Measurements from ENCODE around the gene OIT3.

Gene OIT3

DNA sequence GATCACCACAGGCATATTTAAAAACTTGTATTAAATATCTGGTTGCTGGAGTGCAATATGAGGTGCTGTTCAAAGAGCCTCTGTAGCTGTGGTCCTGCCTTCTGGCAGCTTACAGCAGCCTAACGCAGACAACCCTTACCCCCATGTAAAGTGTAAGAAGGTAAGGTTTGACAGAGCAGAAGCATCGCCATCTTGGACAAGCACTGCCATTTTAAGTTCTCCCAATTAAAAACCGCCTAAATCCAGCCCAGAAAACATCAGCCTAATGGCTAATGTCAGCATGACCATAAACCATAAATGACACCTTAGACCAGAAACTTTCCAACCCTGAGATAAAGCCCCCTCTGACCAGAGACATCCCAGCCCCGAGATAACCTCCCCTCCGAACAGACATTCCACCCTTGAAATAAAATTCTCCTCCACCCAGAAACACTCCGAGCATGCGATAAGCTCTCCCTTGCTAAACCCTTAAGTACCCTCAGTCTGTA lies 5.3 kb upstream of the OIT3 start:
- Histone ChIP-seq H3K27ac (no peak overlapping the region), H3K4me2 (no peak overlapping the region), H3K9ac (no peak overlapping the region)

DNA sequence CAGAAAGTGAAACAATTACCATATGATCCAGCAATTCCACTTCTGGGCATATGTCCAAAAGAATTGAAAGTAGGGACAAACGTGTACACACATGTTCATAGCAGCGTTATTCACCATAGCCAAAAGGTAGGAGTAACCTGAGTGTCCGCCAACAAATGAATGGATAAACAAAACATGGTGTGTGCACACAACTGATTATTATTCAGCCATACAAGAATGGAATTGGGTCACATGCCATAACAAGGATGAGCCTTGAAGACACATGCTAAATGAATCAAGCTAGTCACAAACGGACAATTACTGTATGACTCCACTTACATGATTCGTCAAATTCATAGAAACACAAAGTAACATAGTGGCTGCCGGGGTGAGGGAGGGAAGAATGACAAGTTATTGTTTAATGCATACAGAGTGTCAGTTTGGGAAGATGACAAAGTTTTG lies 4.1 kb upstream of the OIT3 start:
- Histone ChIP-seq H3K4me3 (IDR thresholded peaks at IDR 0.05; ENCODE audit: insufficient read depth, low read depth, low read length) (no peak overlapping the region), H3K4me2 (no peak overlapping the region), H3K27ac (no peak overlapping the region), H3K36me3 (ENCODE audit: insufficient read depth) (no peaks in the 10 kb centered on the region), H2AFZ (ENCODE audit: low read depth) (no peak overlapping the region), H3K79me2 (ENCODE audit: insufficient read depth, low read depth) (no peaks in the 10 kb centered on the region), H3K4me1 (ENCODE audit: low read depth, poor library complexity, severe bottlenecking) (no peaks in the 10 kb centered on the region), H4K20me1 (ENCODE audit: insufficient read depth) (no peaks in the 10 kb centered on the region), H3K27me3 (ENCODE audit: insufficient read depth, low read depth) (no peaks in the 10 kb centered on the region), H3K9ac (no peak overlapping the region)
- TF ChIP-seq, protein P1, sequence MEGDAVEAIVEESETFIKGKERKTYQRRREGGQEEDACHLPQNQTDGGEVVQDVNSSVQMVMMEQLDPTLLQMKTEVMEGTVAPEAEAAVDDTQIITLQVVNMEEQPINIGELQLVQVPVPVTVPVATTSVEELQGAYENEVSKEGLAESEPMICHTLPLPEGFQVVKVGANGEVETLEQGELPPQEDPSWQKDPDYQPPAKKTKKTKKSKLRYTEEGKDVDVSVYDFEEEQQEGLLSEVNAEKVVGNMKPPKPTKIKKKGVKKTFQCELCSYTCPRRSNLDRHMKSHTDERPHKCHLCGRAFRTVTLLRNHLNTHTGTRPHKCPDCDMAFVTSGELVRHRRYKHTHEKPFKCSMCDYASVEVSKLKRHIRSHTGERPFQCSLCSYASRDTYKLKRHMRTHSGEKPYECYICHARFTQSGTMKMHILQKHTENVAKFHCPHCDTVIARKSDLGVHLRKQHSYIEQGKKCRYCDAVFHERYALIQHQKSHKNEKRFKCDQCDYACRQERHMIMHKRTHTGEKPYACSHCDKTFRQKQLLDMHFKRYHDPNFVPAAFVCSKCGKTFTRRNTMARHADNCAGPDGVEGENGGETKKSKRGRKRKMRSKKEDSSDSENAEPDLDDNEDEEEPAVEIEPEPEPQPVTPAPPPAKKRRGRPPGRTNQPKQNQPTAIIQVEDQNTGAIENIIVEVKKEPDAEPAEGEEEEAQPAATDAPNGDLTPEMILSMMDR (conservative IDR thresholded peaks at IDR 0.05; ENCODE audit: low read depth, low read length) = no peak

More for the DNA sequence above, 5.3 kb upstream of the OIT3 start:
- Histone ChIP-seq H4K20me1 (ENCODE audit: insufficient read depth) (no peaks in the 10 kb centered on the region), H3K79me2 (ENCODE audit: insufficient read depth, low read depth) (no peaks in the 10 kb centered on the region), H3K36me3 (ENCODE audit: insufficient read depth) (no peaks in the 10 kb centered on the region), H3K4me1 (ENCODE audit: low read depth, poor library complexity, severe bottlenecking) (no peaks in the 10 kb centered on the region), H3K4me3 (IDR thresholded peaks at IDR 0.05; ENCODE audit: insufficient read depth, low read depth, low read length) (no peak overlapping the region), H3K27me3 (ENCODE audit: insufficient read depth, low read depth) (no peaks in the 10 kb centered on the region), H2AFZ (ENCODE audit: low read depth) (no peak overlapping the region)
- TF ChIP-seq, protein P1 (conservative IDR thresholded peaks at IDR 0.05; ENCODE audit: low read depth, low read length) = no peak

DNA sequence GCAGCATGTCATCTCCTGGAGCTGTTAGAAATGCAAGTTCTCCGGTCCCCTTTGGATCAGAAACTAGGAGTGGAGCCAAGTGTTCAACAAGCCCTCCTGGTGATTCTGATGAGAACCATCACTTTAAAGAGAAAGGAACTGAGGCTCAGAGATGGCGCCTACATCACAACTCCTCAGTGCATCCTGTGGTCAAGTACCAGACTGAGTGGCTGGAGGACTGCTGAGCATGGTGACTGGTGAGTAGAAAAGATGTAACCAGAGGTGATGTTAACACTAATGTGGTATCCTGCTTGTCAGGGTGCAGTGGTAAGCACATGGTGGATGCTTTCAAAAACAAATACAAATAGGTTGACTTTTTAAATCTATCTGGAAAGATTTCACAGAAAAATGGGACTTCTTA lies 3.5 kb upstream of the OIT3 start:
- H3K4me1 ChIP-seq (ENCODE audit: low read depth, poor library complexity, severe bottlenecking) = no peaks in the 10 kb centered on the region
- no peak overlapping the region for H3K27ac ChIP-seq
- H3K79me2 ChIP-seq (ENCODE audit: insufficient read depth, low read depth) = no peaks in the 10 kb centered on the region
- H2AFZ ChIP-seq (ENCODE audit: low read depth) = no peak overlapping the region
- H4K20me1 ChIP-seq (ENCODE audit: insufficient read depth) = no peaks in the 10 kb centered on the region
- H3K4me3 ChIP-seq (IDR thresholded peaks at IDR 0.05; ENCODE audit: insufficient read depth, low read depth, low read length) = no peak overlapping the region
- no peaks in the 10 kb centered on the region for H3K27me3 ChIP-seq (ENCODE audit: insufficient read depth, low read depth)
- no peak overlapping the region for H3K4me2 ChIP-seq
- H3K36me3 ChIP-seq (ENCODE audit: insufficient read depth) = no peaks in the 10 kb centered on the region
- H3K9ac ChIP-seq = no peak overlapping the region
- TF ChIP-seq, protein P1 (conservative IDR thresholded peaks at IDR 0.05; ENCODE audit: low read depth, low read length) = no peak

DNA sequence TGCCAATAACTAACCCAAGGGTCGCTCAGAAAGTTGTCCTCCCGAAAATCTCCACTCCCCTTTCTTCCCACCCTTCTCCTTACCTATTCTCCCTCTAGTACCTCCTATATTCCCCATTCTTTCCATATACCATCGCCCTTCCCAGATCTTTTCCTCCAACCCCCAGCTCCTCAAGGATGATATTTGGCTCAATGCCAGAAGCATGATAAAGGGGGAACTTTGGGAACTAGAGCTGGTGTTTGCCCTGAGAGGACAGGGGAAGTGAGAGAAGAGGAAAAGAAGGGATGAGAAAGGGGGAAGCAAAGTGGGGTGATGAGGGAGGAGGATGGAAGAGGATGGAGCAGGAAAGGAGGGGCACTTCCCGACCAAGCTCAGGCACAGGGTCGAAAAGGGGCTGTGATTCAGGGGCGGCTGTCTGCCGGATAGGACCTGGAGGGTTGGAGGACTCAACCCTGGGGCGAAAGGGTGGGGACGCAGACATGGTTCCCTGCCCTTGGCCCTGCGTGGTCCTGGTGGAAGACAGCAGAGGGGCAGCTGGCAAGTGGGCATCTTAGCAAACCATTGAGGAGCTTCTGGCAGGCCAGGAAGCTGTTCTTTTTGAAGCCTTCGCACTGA lies 1.8 kb downstream of the OIT3 start:
- H3K9ac ChIP-seq = no peak overlapping the region
- no peaks in the 10 kb centered on the region for H4K20me1 ChIP-seq (ENCODE audit: insufficient read depth)
- TF ChIP-seq, protein P1 (conservative IDR thresholded peaks at IDR 0.05; ENCODE audit: low read depth, low read length) = no peak
- H3K4me3 ChIP-seq (IDR thresholded peaks at IDR 0.05; ENCODE audit: insufficient read depth, low read depth, low read length) = no peak overlapping the region
- no peak overlapping the region for H3K27ac ChIP-seq
- H3K36me3 ChIP-seq (ENCODE audit: insufficient read depth) = no peaks in the 10 kb centered on the region
- no peaks in the 10 kb centered on the region for H3K79me2 ChIP-seq (ENCODE audit: insufficient read depth, low read depth)
- H3K4me1 ChIP-seq (ENCODE audit: low read depth, poor library complexity, severe bottlenecking) = no peaks in the 10 kb centered on the region
- H3K4me2 ChIP-seq = no peak overlapping the region
- no peaks in the 10 kb centered on the region for H3K27me3 ChIP-seq (ENCODE audit: insufficient read depth, low read depth)
- H2AFZ ChIP-seq (ENCODE audit: low read depth) = no peak overlapping the region
